Stromal cell of bone marrow (primary cell): ENCODE data around the gene PSIP1.
A peak's percentile ranks its signal among the peaks of the same experiment; 100 is the strongest.
"Not testable (repeated sequence)": the region's sequence is repeated elsewhere in the genome, so short reads cannot be mapped to it uniquely, and the experiment has no call there.

Experiments
- DNase-seq: peaks from one replicate; pipeline ENCODE4 v3.0.0-alpha.2; 2012; ENCODE audit warnings: low read depth

The PSIP1 gene

DNA sequence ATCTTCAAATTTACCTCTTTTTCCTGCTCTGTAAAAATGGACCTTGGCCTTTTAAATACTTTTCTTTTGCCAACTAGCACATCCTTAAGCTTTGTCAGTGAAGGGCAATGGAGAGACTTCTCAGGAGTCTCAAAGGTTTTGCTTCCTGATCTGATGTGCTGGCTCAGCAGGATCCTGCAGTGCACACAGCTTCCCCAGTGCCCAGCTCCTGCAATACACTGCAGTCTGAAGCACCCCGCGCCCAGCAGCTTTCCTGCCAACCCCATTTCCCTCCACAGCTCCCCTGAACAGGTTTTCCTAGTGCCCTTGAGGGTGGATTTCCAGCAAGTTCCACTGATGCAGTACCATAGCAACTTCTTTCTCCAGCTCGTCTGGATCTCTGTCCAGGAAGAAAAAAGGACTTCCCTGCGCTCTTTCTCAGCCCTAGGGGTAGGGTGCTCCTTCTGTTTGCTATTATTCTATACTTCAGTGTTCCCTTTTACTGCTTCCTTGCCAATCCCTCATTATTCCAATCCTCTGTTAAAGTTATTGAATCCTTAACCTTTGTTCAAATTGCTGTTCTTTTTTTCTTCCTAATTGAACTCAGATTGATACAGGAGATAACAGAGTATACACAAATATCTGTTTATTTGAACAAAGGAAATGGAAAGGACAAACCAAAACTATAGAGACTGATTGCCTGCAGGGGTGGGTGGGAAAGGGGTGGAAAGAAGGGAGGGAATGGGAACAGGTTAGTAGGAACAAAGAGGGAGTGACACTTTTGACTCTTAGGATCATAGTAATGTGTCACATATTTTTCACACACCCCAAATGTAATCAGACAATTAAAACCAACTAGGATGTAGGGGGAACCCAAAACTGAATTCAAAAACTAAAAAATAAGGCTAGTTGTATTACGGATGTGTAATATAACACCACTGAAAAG, 79.6 kb downstream of the PSIP1 start:
- no peak for DNase-seq

DNA sequence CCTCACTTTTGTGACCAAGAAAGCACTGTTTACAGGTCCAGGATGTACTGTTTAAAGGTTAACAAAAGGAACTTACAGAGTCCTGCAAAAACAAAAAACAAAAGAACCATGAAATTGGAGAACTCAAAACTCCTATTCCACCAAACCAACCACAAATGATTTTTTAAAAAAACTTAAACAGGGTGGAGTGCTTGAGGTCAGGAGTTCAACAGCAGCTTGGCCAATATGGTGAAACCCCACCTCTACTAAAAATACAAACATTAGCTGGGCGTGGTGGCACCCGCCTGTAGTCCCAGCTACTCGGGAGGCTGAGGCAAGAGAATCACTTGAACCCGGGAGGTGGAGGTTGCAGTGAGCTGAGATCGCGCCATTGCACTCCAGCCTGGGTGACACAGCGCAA, 83.1 kb downstream of the PSIP1 start:
- DNase-seq: not testable (repeated sequence)

DNA sequence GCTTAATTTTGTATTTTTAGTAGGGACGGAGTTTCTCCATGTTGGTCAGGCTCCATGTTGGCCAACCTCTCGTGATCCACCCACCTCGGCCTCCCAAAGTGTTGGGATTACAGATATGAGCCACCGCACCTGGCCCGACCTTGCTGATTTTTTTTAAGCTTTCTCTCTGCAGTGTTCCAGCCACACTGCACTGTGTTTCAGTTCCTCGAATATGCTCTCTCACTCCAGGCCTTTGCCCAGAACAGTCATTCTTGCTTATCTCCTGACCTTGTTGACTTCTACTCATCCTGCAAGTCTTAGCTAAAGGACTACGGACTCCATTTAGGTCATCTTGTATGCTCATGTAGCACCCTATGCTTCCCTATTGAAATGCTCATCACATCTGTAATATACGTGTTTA, 84.8 kb downstream of the PSIP1 start:
- no peak for DNase-seq

DNA sequence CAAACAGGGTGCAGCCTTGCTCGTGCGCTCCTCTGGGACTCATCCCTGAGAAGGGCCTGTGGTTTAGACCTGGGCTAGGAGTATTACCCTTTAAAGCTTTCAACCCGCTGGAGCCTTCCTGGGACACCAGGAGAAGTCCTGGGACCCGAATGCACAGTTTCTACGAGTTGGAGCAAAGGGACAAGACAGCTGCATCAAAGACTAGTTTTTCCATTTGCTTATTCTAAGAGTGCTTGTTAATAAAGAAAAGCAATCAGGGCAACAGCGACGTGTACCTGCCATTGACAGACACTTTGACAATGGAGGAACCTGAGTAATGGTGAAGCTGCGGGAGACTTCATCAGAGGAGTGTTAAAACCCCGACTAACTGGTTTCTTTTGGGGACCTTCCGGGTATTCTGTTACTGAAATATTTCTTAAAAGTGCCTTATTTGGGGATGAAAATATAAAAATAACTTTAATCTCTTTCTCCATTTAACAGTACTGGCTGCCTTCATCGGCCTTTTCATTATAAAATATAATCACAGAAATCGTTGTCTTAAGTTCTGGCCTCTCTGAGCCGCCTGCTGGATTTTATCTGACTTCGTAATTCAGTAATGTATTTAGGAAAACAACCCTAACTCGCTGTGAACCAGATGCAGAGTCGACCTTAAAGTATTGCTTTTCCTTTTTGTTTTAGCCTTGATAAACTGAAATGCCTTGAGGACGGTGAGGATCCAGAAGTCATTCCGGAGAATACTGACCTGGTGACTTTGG, 87.4 kb downstream of the PSIP1 start:
- no peak for DNase-seq

DNA sequence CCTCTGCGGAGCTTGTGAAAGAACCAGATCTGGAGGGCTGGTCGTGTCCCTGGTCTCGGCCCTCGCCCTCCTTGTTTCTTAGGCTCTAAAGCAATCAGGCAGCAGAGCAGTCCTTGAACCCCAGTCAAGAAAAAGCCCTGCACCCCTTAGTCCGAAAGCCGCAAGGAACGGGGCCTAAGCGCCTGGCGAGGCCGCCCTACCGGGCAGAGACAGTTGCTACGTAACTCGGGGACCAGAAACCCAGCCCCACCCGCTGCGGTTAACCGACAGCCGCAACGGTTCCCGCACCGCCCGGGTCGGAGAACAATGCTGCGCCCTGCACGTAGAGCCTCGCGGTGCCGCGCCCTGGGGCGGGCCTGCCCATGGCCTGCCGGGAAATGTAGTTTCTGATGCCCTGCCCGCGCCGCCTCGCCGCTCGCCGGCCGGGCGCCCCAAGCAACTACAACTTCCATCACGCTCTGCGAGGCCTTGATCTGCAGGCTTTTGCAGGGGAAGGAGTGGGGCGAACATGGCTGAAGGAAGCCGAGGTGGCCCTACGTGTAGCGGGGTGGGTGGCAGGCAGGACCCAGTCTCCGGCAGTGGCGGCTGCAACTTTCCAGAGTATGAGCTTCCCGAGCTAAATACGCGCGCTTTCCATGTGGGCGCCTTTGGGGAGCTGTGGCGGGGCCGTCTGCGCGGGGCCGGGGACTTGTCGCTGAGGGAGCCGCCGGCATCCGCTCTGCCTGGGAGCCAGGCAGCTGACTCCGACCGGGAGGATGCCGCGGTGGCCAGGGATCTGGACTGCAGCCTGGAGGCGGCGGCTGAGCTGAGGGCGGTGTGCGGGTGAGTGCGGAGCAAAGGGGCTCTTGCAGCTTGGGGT, 88.2 kb downstream of the PSIP1 start, which contains the start of gene SNAPC3:
Gene SNAPC3 (plus strand): TSS at position 505 of the 859 bp plus-strand sequence. CDS start 4 bp downstream, at position 509.
- DNase-seq: peak; percentile 91

DNA sequence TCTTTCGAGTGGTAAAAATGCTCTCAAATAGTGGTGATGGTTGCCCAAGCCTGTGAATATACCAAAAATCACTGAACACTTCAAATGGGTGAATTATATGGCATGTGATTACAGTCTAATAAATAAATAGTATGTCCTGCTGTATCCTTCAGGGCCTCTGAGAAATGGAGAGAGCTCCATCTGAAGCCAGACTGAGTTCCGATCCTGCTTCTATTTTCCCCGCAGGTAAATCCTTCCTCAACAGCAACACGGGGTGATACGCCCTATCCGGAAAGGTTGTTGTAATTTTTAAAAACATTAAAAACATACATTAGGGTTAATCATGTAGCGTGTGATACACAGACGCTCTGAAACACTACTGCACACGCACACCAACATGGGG, 88.8 kb downstream of the PSIP1 start:
- DNase-seq: no peak

DNA sequence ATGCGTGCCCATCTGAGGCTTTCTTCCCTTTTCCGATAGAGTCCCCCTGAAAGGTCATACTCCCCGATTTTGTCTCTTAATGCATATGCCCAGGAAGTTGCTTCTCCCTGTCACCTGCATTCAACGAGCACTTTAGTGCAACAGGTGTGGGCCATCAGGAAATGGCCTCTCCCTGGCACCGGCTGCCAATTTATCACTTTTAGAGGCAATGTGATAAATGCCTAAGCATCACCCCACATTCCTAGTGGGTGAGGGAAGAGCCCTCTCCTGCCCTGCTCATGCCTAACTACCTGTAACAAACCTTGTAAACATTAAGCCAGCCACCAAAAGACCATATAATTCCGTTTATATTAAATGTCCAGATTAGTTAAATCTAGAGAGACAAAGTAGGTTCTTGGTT, 89.2 kb downstream of the PSIP1 start:
- no peak for DNase-seq

DNA sequence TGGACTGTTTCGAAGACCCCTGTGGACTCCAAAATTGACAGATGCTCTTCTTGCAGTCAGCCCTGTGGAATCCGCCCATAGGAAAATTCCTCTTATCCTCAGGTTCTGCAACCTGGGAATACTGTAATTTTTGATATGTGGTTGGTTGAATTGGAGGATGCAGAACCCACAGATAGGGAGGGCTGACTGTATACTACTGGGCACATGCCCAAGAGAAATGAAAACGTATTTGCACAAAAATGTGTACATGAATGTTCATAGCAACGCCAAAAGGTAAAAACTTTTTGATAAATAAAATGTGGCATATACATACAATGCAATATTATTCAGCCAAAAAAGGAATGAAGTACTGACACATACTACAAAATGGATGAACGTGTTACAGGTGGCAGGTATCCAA, 90.0 kb downstream of the PSIP1 start:
- no peak for DNase-seq

DNA sequence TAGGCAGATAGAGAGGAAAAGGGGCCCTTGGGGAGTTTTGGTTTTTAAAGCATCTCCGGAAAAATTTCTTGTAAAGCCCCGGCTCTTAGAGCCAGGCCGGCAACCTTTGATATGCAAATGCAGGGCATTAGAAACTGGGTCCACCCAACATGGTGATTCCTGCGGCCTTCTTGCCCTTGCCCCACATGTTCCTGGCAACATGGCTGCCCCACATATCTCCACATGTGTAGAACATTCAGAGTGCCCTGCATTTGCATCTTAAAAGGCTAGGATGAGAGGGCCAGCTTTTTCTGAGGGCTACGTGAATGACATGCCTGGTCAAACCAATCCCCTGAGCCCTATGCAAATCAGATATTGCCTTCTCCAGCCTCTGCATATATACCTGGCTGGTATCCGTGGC, 93.1 kb downstream of the PSIP1 start:
- no peak for DNase-seq

DNA sequence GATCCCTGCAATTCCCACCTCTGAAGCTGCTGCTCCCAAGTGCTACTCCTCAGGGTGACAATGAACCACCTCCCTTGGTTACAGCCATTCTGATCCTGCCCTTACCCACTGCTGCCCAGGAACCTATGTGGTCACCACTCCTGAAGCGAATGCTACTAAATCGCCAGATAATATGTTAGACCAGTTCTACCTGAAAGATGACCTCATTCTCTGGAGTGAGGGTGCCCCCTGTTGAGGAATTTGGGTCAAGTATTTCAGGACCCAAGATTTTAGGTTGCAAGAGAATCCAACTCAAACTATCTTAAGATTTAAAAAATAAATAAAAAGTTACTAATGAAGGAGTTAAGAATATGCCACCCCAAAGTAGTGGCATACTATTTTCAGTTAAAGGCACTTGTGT, 93.9 kb downstream of the PSIP1 start:
- DNase-seq: peak; percentile 37
